ENCODE data around the gene C1orf35. TPM values are rescaled to one million over a fixed set of nuclear protein-coding genes. Genes with fewer than 3 reads are reported as not detected.

C1orf35 gene
- total and polyA plus RNA-seq, 2 experiments from 2014 or later = 14.0 to 67.6 TPM

GRCh38 chr1:228152918-228153258, 49.8 kb upstream of the C1orf35 start:
- Mint-ChIP-seq H3K9me3 (no peaks in the 10 kb centered on the region), H3K27me3 (ENCODE audit: insufficient read depth, low read depth, poor library complexity) (peaks cover 20% of the 10 kb centered on the region), H3K4me3 (no peak overlapping the region), H3K36me3 (ENCODE audit: low read depth) (no peaks in the 10 kb centered on the region), H3K4me1 (peaks cover 3% of the 10 kb centered on the region; the same call in 2 of the 3 replicates), H3K27ac (no peak overlapping the region)
- no peak overlapping the region for H3K27ac ChIP-seq (ENCODE audit: low read depth)
- no peak overlapping the region for H3K4me2 ChIP-seq
- no peak overlapping the region for H2AFZ ChIP-seq
- no peaks in the 10 kb centered on the region for H3K4me1 ChIP-seq (ENCODE audit: insufficient read depth)
- H3K79me2 ChIP-seq (replicated peaks; ENCODE audit: insufficient read depth) = no peaks in the 10 kb centered on the region
- no peak for TF ChIP-seq CREB1 (CRISPR knock-in tag; IDR thresholded peaks at IDR 0.05; ENCODE audit: low read depth)
- no peak for TF ChIP-seq STAT1 (IDR thresholded peaks at IDR 0.05; ENCODE audit: unreplicated experiment)
- TF ChIP-seq ZNF462 (CRISPR knock-in tag; IDR thresholded peaks at IDR 0.05) = no peak
- TF ChIP-seq EZH2phosphoT487 (IDR thresholded peaks at IDR 0.05; ENCODE audit: unreplicated experiment) = no peak
- TF ChIP-seq EZH2 (IDR thresholded peaks at IDR 0.05; ENCODE audit: low read depth, unreplicated experiment) = no peak
- TF ChIP-seq ZNF331 (CRISPR knock-in tag; IDR thresholded peaks at IDR 0.05; ENCODE audit: low read depth) = no peak
- no peak for TF ChIP-seq ZNF114 (CRISPR knock-in tag; IDR thresholded peaks at IDR 0.05)
- TF ChIP-seq JUNB (IDR thresholded peaks at IDR 0.05; ENCODE audit: unreplicated experiment) = no peak
- no peak for TF ChIP-seq NANOG (IDR thresholded peaks at IDR 0.05; ENCODE audit: borderline replicate concordance)
- TF ChIP-seq POLR2AphosphoS5 (IDR thresholded peaks at IDR 0.05; ENCODE audit: low read depth) = no peak
- TF ChIP-seq CTCF (conservative IDR thresholded peaks at IDR 0.05; ENCODE audit: low read depth in 2 of 2) = no peak
- no peak for TF ChIP-seq REST (IDR thresholded peaks at IDR 0.05; ENCODE audit: unreplicated experiment)
- TF ChIP-seq ETS1 (IDR thresholded peaks at IDR 0.05) = no peak
- no peaks in the 10 kb centered on the region for H3K9me2 ChIP-seq (ENCODE audit: insufficient read depth)
- no peaks in the 10 kb centered on the region for H3K36me3 ChIP-seq (ENCODE audit: insufficient read depth)
- no peak overlapping the region for H3K4me3 ChIP-seq
- peaks cover 10% of the 10 kb centered on the region; the same call in 1 of the 2 replicates for H3K27me3 ChIP-seq (ENCODE audit: insufficient read depth)
- ATAC-seq (no peak), DNase-seq (ENCODE audit: low spot score) (no peak)
- H3F3A ChIP-seq (replicated peaks; ENCODE audit: low read depth) = no peaks in the 10 kb centered on the region
- H4K20me1 ChIP-seq (replicated peaks; ENCODE audit: insufficient read depth) = no peaks in the 10 kb centered on the region
